ENCODE results near the gene TMEM219. TPM values are rescaled to one million over a fixed set of nuclear protein-coding genes. Genes with fewer than 3 reads are reported as not detected.

Gene TMEM219
- total and polyA plus RNA-seq, 9 of the 15 experiments (the other 6 are each of a cell fraction or from before 2014, with no cell fraction given): 35.3 to 62.8 (median 55.5) TPM

GRCh38 chr16:29973384-29974246, 11.7 kb downstream of the TMEM219 start, which contains the start of gene TAOK2 (continued):
- TF ChIP-seq MGA (IDR thresholded peaks at IDR 0.05): peak; percentile 99
- no peak for TF ChIP-seq ZNF133 (CRISPR knock-in tag; IDR thresholded peaks at IDR 0.05)
- no peak for TF ChIP-seq AFF1 (IDR thresholded peaks at IDR 0.05; ENCODE audit: low read depth in 1 of 2, partially characterized antibody in 2 of 2)
- TF ChIP-seq NFATC3 (IDR thresholded peaks at IDR 0.05): no peak
- no peak for TF ChIP-seq ZC3H4 (CRISPR knock-in tag; IDR thresholded peaks at IDR 0.05; ENCODE audit: borderline replicate concordance)
- TF ChIP-seq ZBTB33 (CRISPR knock-in tag; IDR thresholded peaks at IDR 0.05): no peak; the same call in 1 of the 2 replicates
